Measurements from ENCODE around the gene SCARB1.

SCARB1 gene

GRCh38 chr12:124750149-124750656 lies 113.5 kb downstream of the SCARB1 start:
- no peak overlapping the region for H3K9ac ChIP-seq (ENCODE audit: low read length)
- H3K9me3 ChIP-seq (ENCODE audit: insufficient read depth, low read depth, low read length): peaks cover 7% of the 10 kb centered on the region
- no peak overlapping the region for H3K18ac ChIP-seq (ENCODE audit: low read length)
- H4K91ac ChIP-seq (ENCODE audit: low read depth, low read length): no peak overlapping the region
- H2AFZ ChIP-seq (ENCODE audit: insufficient read depth, low read length, poor library complexity): no peak overlapping the region
- H3K4ac ChIP-seq (ENCODE audit: low read depth, low read length): no peak overlapping the region
- H4K12ac ChIP-seq (ENCODE audit: low read depth, low read length): no peak overlapping the region
- no peak overlapping the region for H3K14ac ChIP-seq (ENCODE audit: low read length)
- H3K79me2 ChIP-seq (ENCODE audit: control insufficient read depth, insufficient read depth, low read length, poor library complexity): no peaks in the 10 kb centered on the region
- peaks cover 9 to 15% of the 10 kb centered on the region in 2 experiments for H3K4me1 ChIP-seq (ENCODE audit: control insufficient read depth in 1 of 2, insufficient read depth in 2 of 2, low read length in 2 of 2)
- no peak overlapping the region for H2AK5ac ChIP-seq (ENCODE audit: low read length)
- peaks cover 3% of the 10 kb centered on the region for H3K79me1 ChIP-seq (ENCODE audit: low read length)
- H3K4me2 ChIP-seq (ENCODE audit: low read length): no peak overlapping the region
- H4K8ac ChIP-seq (ENCODE audit: low read depth, low read length): no peak overlapping the region
- H3K27ac ChIP-seq (ENCODE audit: low read depth, low read length): no peak overlapping the region
- H2BK120ac ChIP-seq (ENCODE audit: insufficient read depth, low read length, poor library complexity): no peak overlapping the region
- H2BK5ac ChIP-seq (ENCODE audit: low read depth, low read length, poor library complexity): no peak overlapping the region
- H3K27me3 ChIP-seq (ENCODE audit: insufficient read depth, low read length): peaks cover 2% of the 10 kb centered on the region
- H3K23ac ChIP-seq (ENCODE audit: low read length): no peak overlapping the region
- no peaks in the 10 kb centered on the region for H3K36me3 ChIP-seq (ENCODE audit: control insufficient read depth in 1 of 2, insufficient read depth in 2 of 2, low read length in 2 of 2)
- no peak overlapping the region for H3K4me3 ChIP-seq (ENCODE audit: low read depth, low read length)
- no CpG with 5 or more reads among the region's 10 CpGs for WGBS (ENCODE audit: extremely low coverage, insufficient coverage, insufficient read length)
- no peak for DNase-seq
- H2BK12ac ChIP-seq (ENCODE audit: low read length): no peak overlapping the region

GRCh38 chr12:124749725-124750124 lies 113.9 kb downstream of the SCARB1 start:
- Histone ChIP-seq H2BK120ac (ENCODE audit: insufficient read depth, low read length, poor library complexity) (no peak overlapping the region), H3K27me3 (ENCODE audit: insufficient read depth, low read length) (peaks cover 2% of the 10 kb centered on the region), H2AK5ac (ENCODE audit: low read length) (no peak overlapping the region), H4K8ac (ENCODE audit: low read depth, low read length) (no peak overlapping the region), H3K36me3 (ENCODE audit: control insufficient read depth in 1 of 2, insufficient read depth in 2 of 2, low read length in 2 of 2) (no peaks in the 10 kb centered on the region), H4K91ac (ENCODE audit: low read depth, low read length) (no peak overlapping the region), H3K9me3 (ENCODE audit: insufficient read depth, low read depth, low read length) (peaks cover 7% of the 10 kb centered on the region), H3K27ac (ENCODE audit: low read depth, low read length) (no peak overlapping the region), H3K4me1 (ENCODE audit: control insufficient read depth in 1 of 2, insufficient read depth in 2 of 2, low read length in 2 of 2) (peaks cover 9 to 13% of the 10 kb centered on the region in 2 experiments), H3K4me3 (ENCODE audit: low read depth, low read length) (no peak overlapping the region), H2BK12ac (ENCODE audit: low read length) (no peak overlapping the region), H3K4me2 (ENCODE audit: low read length) (no peak overlapping the region), H3K4ac (ENCODE audit: low read depth, low read length) (no peak overlapping the region), H2AFZ (ENCODE audit: insufficient read depth, low read length, poor library complexity) (no peak overlapping the region), H3K18ac (ENCODE audit: low read length) (no peak overlapping the region), H3K9ac (ENCODE audit: low read length) (no peak overlapping the region), H3K23ac (ENCODE audit: low read length) (no peak overlapping the region), H3K79me2 (ENCODE audit: control insufficient read depth, insufficient read depth, low read length, poor library complexity) (no peaks in the 10 kb centered on the region), H4K12ac (ENCODE audit: low read depth, low read length) (no peak overlapping the region), H2BK5ac (ENCODE audit: low read depth, low read length, poor library complexity) (no peak overlapping the region), H3K14ac (ENCODE audit: low read length) (no peak overlapping the region), H3K79me1 (ENCODE audit: low read length) (peaks cover 3% of the 10 kb centered on the region)
- no CpG with 5 or more reads among the region's 9 CpGs for WGBS (ENCODE audit: extremely low coverage, insufficient coverage, insufficient read length)
- DNase-seq: no peak

GRCh38 chr12:124747426-124748161 lies 116.1 kb downstream of the SCARB1 start:
- H4K8ac ChIP-seq (ENCODE audit: low read depth, low read length): no peak overlapping the region
- no peaks in the 10 kb centered on the region for H3K79me2 ChIP-seq (ENCODE audit: control insufficient read depth, insufficient read depth, low read length, poor library complexity)
- H3K79me1 ChIP-seq (ENCODE audit: low read length): peaks cover 3% of the 10 kb centered on the region
- no peak overlapping the region for H3K4ac ChIP-seq (ENCODE audit: low read depth, low read length)
- no peak overlapping the region for H3K23ac ChIP-seq (ENCODE audit: low read length)
- peaks cover 9 to 13% of the 10 kb centered on the region in 2 experiments for H3K4me1 ChIP-seq (ENCODE audit: control insufficient read depth in 1 of 2, insufficient read depth in 2 of 2, low read length in 2 of 2)
- no peak overlapping the region for H4K12ac ChIP-seq (ENCODE audit: low read depth, low read length)
- no peaks in the 10 kb centered on the region for H3K36me3 ChIP-seq (ENCODE audit: control insufficient read depth in 1 of 2, insufficient read depth in 2 of 2, low read length in 2 of 2)
- H3K27ac ChIP-seq (ENCODE audit: low read depth, low read length): no peak overlapping the region
- H2BK12ac ChIP-seq (ENCODE audit: low read length): no peak overlapping the region
- no peak overlapping the region for H3K9ac ChIP-seq (ENCODE audit: low read length)
- no peak overlapping the region for H2AK5ac ChIP-seq (ENCODE audit: low read length)
- no peak overlapping the region for H3K18ac ChIP-seq (ENCODE audit: low read length)
- H3K9me3 ChIP-seq (ENCODE audit: insufficient read depth, low read depth, low read length): peaks cover 2% of the 10 kb centered on the region
- no peak overlapping the region for H3K4me2 ChIP-seq (ENCODE audit: low read length)
- no peak overlapping the region for H2BK5ac ChIP-seq (ENCODE audit: low read depth, low read length, poor library complexity)
- WGBS (ENCODE audit: extremely low coverage, insufficient coverage, insufficient read length): no CpG with 5 or more reads among the region's 15 CpGs
- H3K27me3 ChIP-seq (ENCODE audit: insufficient read depth, low read length): peaks cover 2% of the 10 kb centered on the region
- DNase-seq: no peak
- no peak overlapping the region for H3K4me3 ChIP-seq (ENCODE audit: low read depth, low read length)
- no peak overlapping the region for H2AFZ ChIP-seq (ENCODE audit: insufficient read depth, low read length, poor library complexity)
- no peak overlapping the region for H2BK120ac ChIP-seq (ENCODE audit: insufficient read depth, low read length, poor library complexity)
- no peak overlapping the region for H4K91ac ChIP-seq (ENCODE audit: low read depth, low read length)
- H3K14ac ChIP-seq (ENCODE audit: low read length): no peak overlapping the region

- Histone ChIP-seq H3K36me3 (ENCODE audit: control insufficient read depth in 1 of 2, insufficient read depth in 2 of 2, low read length in 2 of 2) (no peaks in the 10 kb centered on the region), H3K27ac (ENCODE audit: low read depth, low read length) (no peak overlapping the region), H3K79me2 (ENCODE audit: control insufficient read depth, insufficient read depth, low read length, poor library complexity) (no peaks in the 10 kb centered on the region), H2BK12ac (ENCODE audit: low read length) (peak overlapping the region; percentile 34), H3K4ac (ENCODE audit: low read depth, low read length) (no peak overlapping the region), H3K9me3 (ENCODE audit: insufficient read depth, low read depth, low read length) (peaks cover 2% of the 10 kb centered on the region), H3K23ac (ENCODE audit: low read length) (no peak overlapping the region), H3K79me1 (ENCODE audit: low read length) (peaks cover 3% of the 10 kb centered on the region), H4K91ac (ENCODE audit: low read depth, low read length) (peak overlapping the region; percentile 40), H4K8ac (ENCODE audit: low read depth, low read length) (peak overlapping the region; percentile 12), H3K4me3 (ENCODE audit: low read depth, low read length) (peak overlapping the region; percentile 27), H3K9ac (ENCODE audit: low read length) (no peak overlapping the region), H3K27me3 (ENCODE audit: insufficient read depth, low read length) (peaks cover 2% of the 10 kb centered on the region), H2BK5ac (ENCODE audit: low read depth, low read length, poor library complexity) (no peak overlapping the region), H4K12ac (ENCODE audit: low read depth, low read length) (no peak overlapping the region), H3K4me2 (ENCODE audit: low read length) (no peak overlapping the region), H3K14ac (ENCODE audit: low read length) (peak overlapping the region; percentile 30), H2BK120ac (ENCODE audit: insufficient read depth, low read length, poor library complexity) (no peak overlapping the region), H2AK5ac (ENCODE audit: low read length) (peak overlapping the region; percentile 27), H3K4me1 (ENCODE audit: control insufficient read depth in 1 of 2, insufficient read depth in 2 of 2, low read length in 2 of 2) (peaks cover 9 to 13% of the 10 kb centered on the region in 2 experiments), H2AFZ (ENCODE audit: insufficient read depth, low read length, poor library complexity) (no peak overlapping the region), H3K18ac (ENCODE audit: low read length) (no peak overlapping the region)
- WGBS (ENCODE audit: extremely low coverage, insufficient coverage, insufficient read length): no CpG with 5 or more reads among the region's 10 CpGs
- no peak for DNase-seq
Measured at GRCh38 chr12:124746649-124747425, 116.8 kb downstream of the SCARB1 start.
